GM12878 (cell line): ENCODE data around the gene DSG1. TPM values are rescaled to one million over a fixed set of nuclear protein-coding genes. Genes with fewer than 3 reads are reported as not detected.

Experiments used
- ATAC-seq: fragments of 200-7000 bp; cut with Tn5 transposase; 3 replicates; pipeline ENCODE4 v1.9.1; 2020; ENCODE audit warnings: mild to moderate bottlenecking, moderate library complexity
- BruUV-seq: library from RNA; stranded (reverse); fragments of 400-500 nt; replicated peaks from 2 replicates; lab custom pipeline; 2021; lab: Mats Ljungman, UMichigan
- CTCF ChIA-PET: fragments of 300-600 bp; sonication (Branson Sonifier 250); formaldehyde crosslinking; extraction: SDS; loops from one replicate; lab custom pipeline; 2021; ENCODE audit warnings: inconsistent platforms; lab: Yijun Ruan, JAX
- POLR2A ChIA-PET: fragments of 350-600 bp; formaldehyde crosslinking; extraction: SDS; loops from one replicate; lab custom pipeline; 2021; ENCODE audit warnings: inconsistent platforms; lab: Charles Lee
- RAD21 ChIA-PET: fragments of 300-600 bp; sonication (Branson Sonifier 250); formaldehyde crosslinking; loops from one replicate; lab custom pipeline; 2023; ENCODE audit warnings: antibody characterized with exemption; ENCODE audit not compliant: unreplicated experiment; lab: Charles Lee
- SMC1A ChIA-PET: fragments of 300-600 bp; sonication (Branson Sonifier 250); formaldehyde crosslinking; loops from one replicate; lab custom pipeline; 2023; ENCODE audit not compliant: unreplicated experiment, uncharacterized antibody; lab: Charles Lee
- DNase-seq: peaks from one replicate; pipeline ENCODE4 v3.0.0-alpha.2; 2011; ENCODE audit warnings: low read depth, low spot score
- FAIRE-seq: peaks from 3 replicates; lab custom pipeline; 2011; peaks lifted over from hg19 to GRCh38; lab: Jason Lieb, UNC
- H2AFZ ChIP-seq: 2 replicates; pipeline ENCODE4 v1.6.0; 2011; ENCODE audit warnings: low read depth, low read length, control low read depth; ENCODE audit not compliant: control insufficient read depth
- H3K27ac ChIP-seq: 2 replicates; pipeline ENCODE4 v1.5.1; 2011; ENCODE audit warnings: control low read depth; ENCODE audit not compliant: control insufficient read depth, insufficient read depth
- H3K27me3 ChIP-seq, 2 experiments: replicated peaks in 1 of 2; 2 replicates each; pipeline versions ENCODE4 v1.6.0 to v1.6.1; 2011; ENCODE audit warnings: low read length in 1 of 2; ENCODE audit not compliant: control insufficient read depth in 2 of 2, insufficient read depth in 2 of 2
- H3K36me3 ChIP-seq, 2 experiments: 2 replicates each; pipeline ENCODE4 v1.5.1; 2011; ENCODE audit warnings: low read length in 1 of 2; ENCODE audit not compliant: control insufficient read depth in 2 of 2, insufficient read depth in 2 of 2
- H3K4me1 ChIP-seq: 2 replicates; pipeline ENCODE4 v1.6.1; 2011; ENCODE audit warnings: mild to moderate bottlenecking, low read length, moderate library complexity, mixed read lengths; ENCODE audit not compliant: control insufficient read depth, insufficient read depth
- H3K4me2 ChIP-seq: 2 replicates; pipeline ENCODE4 v1.6.0; 2011; ENCODE audit warnings: control low read depth; ENCODE audit not compliant: control insufficient read depth, insufficient read depth
- H3K4me3 ChIP-seq: fragments of 200-600 bp; sonication (generic); 2 replicates; pipeline ENCODE4 v1.5.1; 2016
- H3K79me2 ChIP-seq: 2 replicates; pipeline ENCODE4 v1.6.0; 2011; ENCODE audit warnings: low read length; ENCODE audit not compliant: control insufficient read depth, insufficient read depth
- H3K9ac ChIP-seq: 2 replicates; pipeline ENCODE4 v1.8.0; 2011; ENCODE audit warnings: low read length, control low read depth, mixed read lengths; ENCODE audit not compliant: control insufficient read depth, insufficient read depth
- H3K9me3 ChIP-seq: replicated peaks from 3 replicates; pipeline ENCODE4 v1.5.1; 2011; ENCODE audit warnings: mild to moderate bottlenecking, low read length; ENCODE audit not compliant: control insufficient read depth, insufficient read depth
- H4K20me1 ChIP-seq: 2 replicates; pipeline ENCODE4 v1.6.0; 2011; ENCODE audit not compliant: control insufficient read depth, insufficient read depth
- CHD1 ChIP-seq: IDR thresholded peaks from 2 replicates; pipeline ENCODE4 v1.6.1; 2012; ENCODE audit warnings: low read depth, low read length, improper control_type of control experiment
- EED ChIP-seq: sonication (generic); IDR thresholded peaks from 2 replicates; pipeline ENCODE4 v1.6.1; 2016; ENCODE audit warnings: antibody characterized with exemption, low read depth
- EGR1 ChIP-seq, 2 experiments: IDR thresholded peaks; 1 replicate in 1 of 2; 2 replicates in 1 of 2; pipeline ENCODE4 v1.6.1; 2011 to 2012; ENCODE audit warnings: low read depth in 2 of 2, low read length in 2 of 2, borderline replicate concordance in 1 of 2, mild to moderate bottlenecking in 1 of 2, moderate library complexity in 1 of 2
- ESRRA ChIP-seq: IDR thresholded peaks from 2 replicates; pipeline ENCODE4 v1.6.1; 2012; ENCODE audit warnings: mild to moderate bottlenecking, low read length, improper control_type of control experiment
- HDAC2 ChIP-seq: fragments of 200-600 bp; sonication (generic); IDR thresholded peaks from 2 replicates; pipeline ENCODE4 v1.6.1; 2017
- NFIC ChIP-seq: IDR thresholded peaks from 2 replicates; pipeline ENCODE4 v1.6.1; 2012; ENCODE audit warnings: low read depth, mild to moderate bottlenecking, inconsistent platforms, low read length, moderate library complexity
- NFXL1 ChIP-seq: fragments of 450-650 bp; IDR thresholded peaks from 2 replicates; pipeline ENCODE4 v1.6.1; 2017; ENCODE audit warnings: antibody characterized with exemption, mild to moderate bottlenecking, borderline replicate concordance
- NR2C1 ChIP-seq: fragments of 450-650 bp; IDR thresholded peaks from 2 replicates; pipeline ENCODE4 v1.6.1; 2017; ENCODE audit warnings: antibody characterized with exemption, mild to moderate bottlenecking, moderate library complexity
- PAX5 ChIP-seq: IDR thresholded peaks from 2 replicates; pipeline ENCODE4 v1.6.1; 2011; ENCODE audit warnings: low read depth, low read length, borderline replicate concordance
- SMAD5 ChIP-seq: IDR thresholded peaks from 2 replicates; pipeline ENCODE4 v1.6.1; 2016; ENCODE audit warnings: antibody characterized with exemption, low read depth
- WRNIP1 ChIP-seq: IDR thresholded peaks from 2 replicates; pipeline ENCODE4 v1.6.1; 2011; ENCODE audit warnings: low read depth, low read length, improper control_type of control experiment, borderline replicate concordance
- YY1 ChIP-seq: IDR thresholded peaks from 2 replicates; pipeline ENCODE4 v1.6.1; 2011; ENCODE audit warnings: low read depth, mild to moderate bottlenecking, low read length
- ZNF24 ChIP-seq: fragments of 450-650 bp; IDR thresholded peaks from 2 replicates; pipeline ENCODE4 v1.6.1; 2017; ENCODE audit warnings: antibody characterized with exemption, mild to moderate bottlenecking
- WGBS: methylation state at CpG from one replicate; pipeline ENCODE4 v1.1.6; 2016; ENCODE audit warnings: low lambda C conversion rate; ENCODE audit not compliant: insufficient replicate concordance, insufficient coverage; ENCODE audit errors: missing lambda C conversion rate; 5-methylcytosine and 5-hydroxymethylcytosine counted together
- in situ Hi-C: fragments of 300-500 bp; cut with MboI; formaldehyde crosslinking; loops from 9 replicates; pipeline ENCODE4 v1.14.3; 2018; ENCODE audit warnings: mixed read lengths
- intact Hi-C: fragments of 100-400 bp; cut with micrococcal nuclease; formaldehyde crosslinking; loops from one replicate; pipeline ENCODE4 v1.14.2; 2022; ENCODE audit not compliant: unreplicated experiment
- polyA plus RNA-seq, 11 experiments: library from polyadenylated mRNA; depleted of rRNA in 4 of 11; unstranded in 6 of 11; stranded (reverse) in 5 of 11; fragments of >200 nt; fragmentation: Nextera tagmentation in 4 of 11; fragmentation: Illumina TruSeq in 1 of 11; extraction: Ambion mirVana in 4 of 11; extraction: Trizol in 1 of 11; gene quantifications; 1 replicate in 1 of 11; 2 replicates in 10 of 11; pipeline versions ENCODE4 v1.2.1 to v1.2.3, GENCODE V29; 2011 to 2016; ENCODE audit warnings: inconsistent platforms in 2 of 11, missing spikeins in 2 of 11, low read depth in 1 of 11
- total RNA-seq, 4 experiments: library from RNA; depleted of rRNA in 3 of 4; stranded (reverse); fragments of >200 nt in 3 of 4; fragmentation: Illumina TruSeq in 1 of 4; extraction: Trizol in 1 of 4; gene quantifications; 2 replicates each; pipeline versions ENCODE4 v1.2.1 to v1.2.3, GENCODE V29; 2013 to 2021
- TF ChIP-seq, protein P1 (sequence below): fragments of 450-650 bp; IDR thresholded peaks from 2 replicates; pipeline ENCODE4 v1.6.1; 2018; ENCODE audit warnings: mild to moderate bottlenecking, low read depth, moderate library complexity; ENCODE audit not compliant: partially characterized antibody
- TF ChIP-seq, protein P2 (sequence below): IDR thresholded peaks from 2 replicates; pipeline ENCODE4 v1.6.1; 2011; ENCODE audit warnings: low read depth, mild to moderate bottlenecking, low read length, moderate library complexity, borderline replicate concordance; ENCODE audit errors: extremely low read depth
- TF ChIP-seq, protein P3 (sequence below): fragments of 450-650 bp; IDR thresholded peaks from 2 replicates; pipeline ENCODE4 v1.6.1; 2018; ENCODE audit warnings: borderline replicate concordance, mild to moderate bottlenecking; ENCODE audit not compliant: partially characterized antibody

DSG1 gene
- total and polyA plus RNA-seq, 10 of the 15 experiments (the other 5 are each of a cell fraction or from before 2014, with no cell fraction given): 0.10 to 5.0 (median 2.6) TPM

DNA sequence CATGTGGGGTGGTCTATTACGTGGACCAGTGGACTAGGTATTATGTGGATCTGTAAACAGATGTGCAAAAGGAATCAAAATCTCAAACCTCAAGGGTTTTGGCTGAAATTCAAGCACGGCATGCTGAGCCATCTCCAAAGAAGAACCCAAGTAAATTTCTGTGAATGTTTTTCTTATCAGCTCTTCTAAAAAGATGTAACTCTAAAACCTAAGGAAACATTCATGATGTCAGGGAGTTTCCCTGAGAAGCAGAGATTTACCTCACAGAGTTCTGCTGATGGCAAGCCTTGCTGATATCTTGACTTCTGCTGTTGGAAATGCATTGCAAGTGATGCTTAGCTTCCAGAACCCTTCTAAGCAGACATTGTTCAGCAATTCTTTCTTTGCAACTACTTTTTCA lies 80.2 kb downstream of the DSG1 start:
- Histone ChIP-seq H3K9me3 (no peaks in the 10 kb centered on the region), H3K4me3 (no peak overlapping the region), H3K36me3 (no peaks in the 10 kb centered on the region), H3K4me2 (no peak overlapping the region), H3K27ac (no peak overlapping the region), H3K9ac (no peak overlapping the region), H3K4me1 (no peaks in the 10 kb centered on the region), H2AFZ (no peak overlapping the region), H3K27me3 (no peaks in the 10 kb centered on the region), H4K20me1 (no peaks in the 10 kb centered on the region), H3K79me2 (no peaks in the 10 kb centered on the region)
- intact Hi-C loops: no loop called here
- 3% methylated on average over 2 of the region's 2 CpGs for WGBS
- FAIRE-seq (no peak), ATAC-seq (no peak), DNase-seq (no peak)
- ChIA-PET RAD21 (no interaction called here), CTCF (no interaction called here), POLR2A (no interaction called here), SMC1A (interaction anchor here (0.8 kb wide), 1 partner anchor 15 kb away, joined by 3 read pairs; no protein-coding TSS in a partner anchor)
- in situ Hi-C loops: no loop called here
- TF ChIP-seq, protein P1, sequence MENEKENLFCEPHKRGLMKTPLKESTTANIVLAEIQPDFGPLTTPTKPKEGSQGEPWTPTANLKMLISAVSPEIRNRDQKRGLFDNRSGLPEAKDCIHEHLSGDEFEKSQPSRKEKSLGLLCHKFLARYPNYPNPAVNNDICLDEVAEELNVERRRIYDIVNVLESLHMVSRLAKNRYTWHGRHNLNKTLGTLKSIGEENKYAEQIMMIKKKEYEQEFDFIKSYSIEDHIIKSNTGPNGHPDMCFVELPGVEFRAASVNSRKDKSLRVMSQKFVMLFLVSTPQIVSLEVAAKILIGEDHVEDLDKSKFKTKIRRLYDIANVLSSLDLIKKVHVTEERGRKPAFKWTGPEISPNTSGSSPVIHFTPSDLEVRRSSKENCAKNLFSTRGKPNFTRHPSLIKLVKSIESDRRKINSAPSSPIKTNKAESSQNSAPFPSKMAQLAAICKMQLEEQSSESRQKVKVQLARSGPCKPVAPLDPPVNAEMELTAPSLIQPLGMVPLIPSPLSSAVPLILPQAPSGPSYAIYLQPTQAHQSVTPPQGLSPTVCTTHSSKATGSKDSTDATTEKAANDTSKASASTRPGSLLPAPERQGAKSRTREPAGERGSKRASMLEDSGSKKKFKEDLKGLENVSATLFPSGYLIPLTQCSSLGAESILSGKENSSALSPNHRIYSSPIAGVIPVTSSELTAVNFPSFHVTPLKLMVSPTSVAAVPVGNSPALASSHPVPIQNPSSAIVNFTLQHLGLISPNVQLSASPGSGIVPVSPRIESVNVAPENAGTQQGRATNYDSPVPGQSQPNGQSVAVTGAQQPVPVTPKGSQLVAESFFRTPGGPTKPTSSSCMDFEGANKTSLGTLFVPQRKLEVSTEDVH: no peak
- TF ChIP-seq, protein P2, sequence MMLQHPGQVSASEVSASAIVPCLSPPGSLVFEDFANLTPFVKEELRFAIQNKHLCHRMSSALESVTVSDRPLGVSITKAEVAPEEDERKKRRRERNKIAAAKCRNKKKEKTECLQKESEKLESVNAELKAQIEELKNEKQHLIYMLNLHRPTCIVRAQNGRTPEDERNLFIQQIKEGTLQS: no peak
- TF ChIP-seq SMAD5 (no peak), HDAC2 (no peak), PAX5 (no peak), ESRRA (no peak), CHD1 (no peak), YY1 (no peak), EED (no peak), NFIC (no peak), NFXL1 (no peak), ZNF24 (no peak), NR2C1 (no peak), EGR1 (IDR thresholded peaks at IDR 0.05; ENCODE audit: borderline replicate concordance in 1 of 2, low read depth in 2 of 2, low read length in 2 of 2) (no peak), WRNIP1 (no peak)
- TF ChIP-seq, protein P3, sequence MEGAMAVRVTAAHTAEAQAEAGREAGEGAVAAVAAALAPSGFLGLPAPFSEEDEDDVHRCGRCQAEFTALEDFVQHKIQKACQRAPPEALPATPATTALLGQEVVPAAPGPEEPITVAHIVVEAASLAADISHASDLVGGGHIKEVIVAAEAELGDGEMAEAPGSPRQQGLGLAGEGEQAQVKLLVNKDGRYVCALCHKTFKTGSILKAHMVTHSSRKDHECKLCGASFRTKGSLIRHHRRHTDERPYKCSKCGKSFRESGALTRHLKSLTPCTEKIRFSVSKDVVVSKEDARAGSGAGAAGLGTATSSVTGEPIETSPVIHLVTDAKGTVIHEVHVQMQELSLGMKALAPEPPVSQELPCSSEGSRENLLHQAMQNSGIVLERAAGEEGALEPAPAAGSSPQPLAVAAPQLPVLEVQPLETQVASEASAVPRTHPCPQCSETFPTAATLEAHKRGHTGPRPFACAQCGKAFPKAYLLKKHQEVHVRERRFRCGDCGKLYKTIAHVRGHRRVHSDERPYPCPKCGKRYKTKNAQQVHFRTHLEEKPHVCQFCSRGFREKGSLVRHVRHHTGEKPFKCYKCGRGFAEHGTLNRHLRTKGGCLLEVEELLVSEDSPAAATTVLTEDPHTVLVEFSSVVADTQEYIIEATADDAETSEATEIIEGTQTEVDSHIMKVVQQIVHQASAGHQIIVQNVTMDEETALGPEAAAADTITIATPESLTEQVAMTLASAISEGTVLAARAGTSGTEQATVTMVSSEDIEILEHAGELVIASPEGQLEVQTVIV: no peak
- no TSS peak for BruUV-seq
